ENCODE data around the gene LRRC27. TPM values are rescaled to one million over a fixed set of nuclear protein-coding genes. Genes with fewer than 3 reads are reported as not detected.
A peak's percentile ranks its signal among the peaks of the same experiment; 100 is the strongest.

Gene LRRC27
- total RNA-seq, 1 experiment from 2014 or later: 4.1 TPM

- H3K9me2 ChIP-seq (ENCODE audit: insufficient read depth): no peaks in the 10 kb centered on the region
- intact Hi-C loops (cut with micrococcal nuclease): loop anchor here (1.0 kb wide), 1 partner anchor 148 kb away; no protein-coding TSS in a partner anchor
- no peak overlapping the region; the same call in 1 of the 2 replicates for H3K27ac ChIP-seq (ENCODE audit: low read depth, low read length)
- H3K4me1 ChIP-seq (ENCODE audit: control insufficient read depth in 1 of 2, insufficient read depth in 2 of 2, low read length in 2 of 2): peaks cover 3 to 6% of the 10 kb centered on the region in 2 experiments; a peak in 3 of 4 replicates
- H3K9me3 ChIP-seq (ENCODE audit: control insufficient read depth in 1 of 2, insufficient read depth in 1 of 2, low read depth in 1 of 2, low read length in 2 of 2): no peaks in the 10 kb centered on the region
- no peak overlapping the region for H3K9ac ChIP-seq (ENCODE audit: low read length)
- H3K4me2 ChIP-seq (ENCODE audit: low read length): peak overlapping the region; percentile 52
- no peak overlapping the region for H3K4me3 ChIP-seq (replicated peaks in 1 of 2; ENCODE audit: low read depth in 1 of 2, low read length in 2 of 2)
- no peaks in the 10 kb centered on the region for H3K79me2 ChIP-seq (ENCODE audit: insufficient read depth, low read length)
- no peak overlapping the region for H2AFZ ChIP-seq (ENCODE audit: low read depth, low read length, poor library complexity, severe bottlenecking)
- RAD21 ChIA-PET (ENCODE audit: low non-redundant PET in 1 of 2, low total read pairs in 2 of 2, uncharacterized antibody in 2 of 2, unreplicated experiment in 2 of 2): interaction anchor here in 1 of 2 experiments (0.7 kb wide), 1 partner anchor 118 kb away, joined by 3 read pairs; no protein-coding TSS in a partner anchor
- H3K27me3 ChIP-seq (ENCODE audit: insufficient read depth, low read length): no peaks in the 10 kb centered on the region
- ATAC-seq (peak; percentile 92), DNase-seq (ENCODE audit: low read depth, low spot score) (peak; percentile 15)
- H3K36me3 ChIP-seq (ENCODE audit: control insufficient read depth in 1 of 2, insufficient read depth in 2 of 2, low read length in 2 of 2): no peaks in the 10 kb centered on the region
- POLR2A ChIA-PET: no interaction called here
- no peaks in the 10 kb centered on the region for H4K20me1 ChIP-seq (ENCODE audit: insufficient read depth)
- CTCF ChIA-PET: interaction anchor here (0.6 to 1.1 kb wide), 4 partner anchors 11 to 153 kb away, joined by 3 to 6 read pairs (median 3); no protein-coding TSS in a partner anchor
- BruUV-seq (replicated peaks): no TSS peak
- TF ChIP-seq CEBPB (IDR thresholded peaks at IDR 0.05; ENCODE audit: low read depth): no peak
- no peak for TF ChIP-seq EGR1 (IDR thresholded peaks at IDR 0.05; ENCODE audit: low read depth)
- peak; percentile 93 for TF ChIP-seq MAX (IDR thresholded peaks at IDR 0.05)
- no peak for TF ChIP-seq YY1 (IDR thresholded peaks at IDR 0.05; ENCODE audit: extremely low read depth, insufficient replicate concordance, low read depth, low read length)
- peak; percentile 65; the same call in 1 of the 2 replicates for TF ChIP-seq CBX3 (IDR thresholded peaks at IDR 0.05; ENCODE audit: low read depth)
- TF ChIP-seq RAD21 (IDR thresholded peaks at IDR 0.05; ENCODE audit: low read depth): peak; percentile 62
- TF ChIP-seq ZFX (IDR thresholded peaks at IDR 0.05): no peak
- no peak for TF ChIP-seq FOSL1 (IDR thresholded peaks at IDR 0.05; ENCODE audit: low read depth)
- TF ChIP-seq SIN3A (IDR thresholded peaks at IDR 0.05; ENCODE audit: low read depth): no peak
- peak; percentile 52 to 69 (median 66) for TF ChIP-seq CTCF (IDR thresholded peaks at IDR 0.05 in 2 of 3, conservative IDR thresholded peaks at IDR 0.05 in 1 of 3; ENCODE audit: borderline replicate concordance in 1 of 3, insufficient read depth in 1 of 3, low read depth in 2 of 3, low read length in 2 of 3)
These were observed 39.7 kb downstream of the LRRC27 start for GRCh38 chr10:132371641-132372081.
